Fibroblast of peridontal ligament (primary cell): Measurements from ENCODE around the gene IL18BP.

Experiments used
- DNase-seq: peaks from one replicate; pipeline ENCODE4 v3.0.0-alpha.2; 2010; ENCODE audit errors: extremely low read depth

The IL18BP gene

GRCh38 chr11:72045849-72046248 is 47.1 kb downstream of the IL18BP start:
- no peak for DNase-seq

GRCh38 chr11:72048766-72049460 is 50.2 kb downstream of the IL18BP start:
- no peak for DNase-seq
